ENCODE results near the gene PCYT2. TPM values are rescaled to one million over a fixed set of nuclear protein-coding genes. Genes with fewer than 3 reads are reported as not detected.
A peak's percentile ranks its signal among the peaks of the same experiment; 100 is the strongest.

The PCYT2 gene
- total RNA-seq, 2 experiments from 2014 or later = 18.7 to 18.9 TPM

DNA sequence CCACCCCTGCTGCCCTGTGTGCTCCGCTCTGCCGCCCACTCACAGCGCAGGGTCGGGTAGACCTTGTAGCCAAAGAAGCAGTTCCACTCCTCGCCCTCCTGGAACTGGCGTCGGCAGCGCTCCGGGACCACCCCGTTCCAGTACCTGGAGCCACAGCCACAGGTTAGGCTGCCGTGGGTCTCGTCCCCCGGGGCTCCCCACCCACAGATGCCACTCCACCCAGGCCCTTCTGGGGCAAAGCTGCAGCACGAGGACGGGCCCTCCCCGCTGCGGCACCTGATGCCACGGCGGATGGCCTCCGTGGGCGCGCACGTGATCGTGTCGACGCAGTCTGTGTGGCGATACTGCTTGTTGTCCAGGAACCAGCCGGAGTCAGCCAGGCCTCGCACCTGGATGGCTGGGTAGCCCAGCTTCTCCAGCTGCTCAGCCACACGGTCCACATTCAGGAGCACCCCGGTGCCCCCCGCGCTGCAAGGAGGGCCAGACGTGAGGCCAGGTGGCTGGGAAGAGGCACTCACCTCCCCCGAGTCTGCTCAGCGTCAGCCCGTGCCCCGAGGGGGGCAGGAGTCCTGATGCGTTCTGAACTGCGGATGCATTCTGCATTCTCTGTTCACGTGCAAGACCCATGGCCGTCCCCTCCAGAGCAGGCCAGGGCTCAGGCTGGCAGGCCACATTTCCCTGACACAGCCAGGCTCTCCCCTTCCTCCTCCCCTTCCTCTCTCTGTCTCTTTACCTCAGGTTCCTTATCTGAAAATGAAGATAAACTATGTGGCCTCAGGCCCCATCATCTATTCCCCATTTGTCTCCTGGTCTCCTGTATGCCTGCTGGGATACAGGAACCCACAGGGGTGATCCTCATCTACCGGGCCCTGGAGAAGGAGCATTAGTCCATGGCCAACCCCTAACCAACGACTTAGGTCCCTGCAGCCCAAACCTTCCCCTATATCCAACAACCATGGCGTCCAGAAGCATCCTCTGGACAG is 45.7 kb upstream of the PCYT2 start:
- H3K27ac ChIP-seq (ENCODE audit: low read depth in 1 of 2, low read length in 2 of 2) = no peak overlapping the region
- H3K36me3 Mint-ChIP-seq (ENCODE audit: low read depth) = no peaks in the 10 kb centered on the region
- H3K4me3 ChIP-seq (ENCODE audit: low read length) = no peak overlapping the region
- no peaks in the 10 kb centered on the region for H3K36me3 ChIP-seq (ENCODE audit: insufficient read depth, low read length)
- CTCF ChIA-PET = no interaction called here
- H3K4me3 Mint-ChIP-seq = peak overlapping the region; percentile 18
- no peaks in the 10 kb centered on the region for H3K9me3 Mint-ChIP-seq
- H3K27me3 Mint-ChIP-seq = peaks cover 9% of the 10 kb centered on the region
- peaks cover 19 to 22% of the 10 kb centered on the region in 2 experiments for H3K27me3 ChIP-seq (ENCODE audit: control insufficient read depth in 1 of 2, insufficient read depth in 2 of 2, low read length in 2 of 2)
- POLR2A ChIA-PET = no interaction called here
- H3K27ac Mint-ChIP-seq = no peak overlapping the region
- TF ChIP-seq, protein P1, sequence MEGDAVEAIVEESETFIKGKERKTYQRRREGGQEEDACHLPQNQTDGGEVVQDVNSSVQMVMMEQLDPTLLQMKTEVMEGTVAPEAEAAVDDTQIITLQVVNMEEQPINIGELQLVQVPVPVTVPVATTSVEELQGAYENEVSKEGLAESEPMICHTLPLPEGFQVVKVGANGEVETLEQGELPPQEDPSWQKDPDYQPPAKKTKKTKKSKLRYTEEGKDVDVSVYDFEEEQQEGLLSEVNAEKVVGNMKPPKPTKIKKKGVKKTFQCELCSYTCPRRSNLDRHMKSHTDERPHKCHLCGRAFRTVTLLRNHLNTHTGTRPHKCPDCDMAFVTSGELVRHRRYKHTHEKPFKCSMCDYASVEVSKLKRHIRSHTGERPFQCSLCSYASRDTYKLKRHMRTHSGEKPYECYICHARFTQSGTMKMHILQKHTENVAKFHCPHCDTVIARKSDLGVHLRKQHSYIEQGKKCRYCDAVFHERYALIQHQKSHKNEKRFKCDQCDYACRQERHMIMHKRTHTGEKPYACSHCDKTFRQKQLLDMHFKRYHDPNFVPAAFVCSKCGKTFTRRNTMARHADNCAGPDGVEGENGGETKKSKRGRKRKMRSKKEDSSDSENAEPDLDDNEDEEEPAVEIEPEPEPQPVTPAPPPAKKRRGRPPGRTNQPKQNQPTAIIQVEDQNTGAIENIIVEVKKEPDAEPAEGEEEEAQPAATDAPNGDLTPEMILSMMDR (IDR thresholded peaks at IDR 0.05) = no peak
- H3K9me3 ChIP-seq (ENCODE audit: control insufficient read depth in 1 of 2, insufficient read depth in 1 of 2, low read length in 2 of 2) = peaks cover 0 to 5% of the 10 kb centered on the region in 2 experiments
- intact Hi-C loops (cut with DNase I, micrococcal nuclease) = no loop called here
- DNase-seq (peak in 1 of 14 experiments; percentile 33), ATAC-seq (ENCODE audit: poor library complexity) (no peak)
- no peaks in the 10 kb centered on the region for H3K4me1 Mint-ChIP-seq (ENCODE audit: low read depth)
- peaks cover 26% of the 10 kb centered on the region for H3K4me1 ChIP-seq (ENCODE audit: insufficient read depth, low read length)

DNA sequence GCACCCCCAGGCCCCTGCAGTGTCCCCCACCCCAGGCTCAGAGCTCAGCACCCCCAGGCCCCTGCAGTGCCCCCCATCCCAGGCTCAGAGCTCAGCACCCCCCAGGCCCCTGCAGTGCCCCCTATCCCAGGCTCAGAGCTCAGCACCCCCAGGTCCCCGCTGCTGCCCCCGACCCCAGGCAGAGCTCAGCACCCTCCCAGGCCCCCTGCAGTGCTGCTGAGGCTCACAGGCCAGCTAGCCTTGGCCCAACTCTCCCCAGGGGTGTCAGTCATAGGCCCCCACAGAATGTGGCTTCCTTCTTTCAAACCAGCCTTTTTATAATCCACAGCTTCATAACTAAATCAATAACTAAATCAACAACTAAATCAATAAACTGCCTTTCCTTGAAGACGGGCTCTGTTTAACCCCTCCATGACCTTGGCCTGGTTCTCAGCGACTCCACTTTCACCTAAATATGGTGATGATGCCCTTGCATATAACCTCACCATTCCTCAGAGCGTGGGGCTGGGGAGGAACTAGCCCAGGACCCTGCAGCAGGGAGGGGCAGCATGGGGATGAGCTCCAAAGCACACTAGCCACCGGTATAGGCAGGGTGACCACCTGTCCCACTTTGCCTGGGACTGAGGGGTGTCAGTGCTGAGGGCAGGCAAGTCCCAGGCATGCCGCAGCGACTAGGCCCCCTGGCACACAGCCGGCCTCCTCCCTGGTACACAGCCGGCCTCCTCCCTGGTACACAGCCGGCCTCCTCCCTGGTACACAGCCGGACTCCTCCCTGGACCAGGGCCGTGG is 44.8 kb upstream of the PCYT2 start:
- DNase-seq (no peak), ATAC-seq (ENCODE audit: poor library complexity) (no peak)
- peaks cover 0 to 4% of the 10 kb centered on the region in 2 experiments for H3K9me3 ChIP-seq (ENCODE audit: control insufficient read depth in 1 of 2, insufficient read depth in 1 of 2, low read length in 2 of 2)
- CTCF ChIA-PET = interaction anchor here (1.2 kb wide), 1 partner anchor 64 kb away, joined by 3 read pairs; no protein-coding TSS in a partner anchor
- Mint-ChIP-seq H3K36me3 (ENCODE audit: low read depth) (no peaks in the 10 kb centered on the region), H3K27ac (no peak overlapping the region), H3K4me1 (ENCODE audit: low read depth) (no peaks in the 10 kb centered on the region), H3K27me3 (peaks cover 9% of the 10 kb centered on the region), H3K4me3 (no peak overlapping the region), H3K9me3 (no peaks in the 10 kb centered on the region)
- no peak overlapping the region for H3K27ac ChIP-seq (ENCODE audit: low read depth in 1 of 2, low read length in 2 of 2)
- peaks cover 24% of the 10 kb centered on the region for H3K4me1 ChIP-seq (ENCODE audit: insufficient read depth, low read length)
- intact Hi-C loops (cut with DNase I, micrococcal nuclease) = no loop called here
- no peak overlapping the region for H3K4me3 ChIP-seq (ENCODE audit: low read length)
- TF ChIP-seq, protein P1 (IDR thresholded peaks at IDR 0.05) = no peak
- POLR2A ChIA-PET = interaction anchor here (0.9 kb wide), 1 partner anchor 12 kb away, joined by 3 read pairs; no protein-coding TSS in a partner anchor
- H3K27me3 ChIP-seq (ENCODE audit: control insufficient read depth in 1 of 2, insufficient read depth in 2 of 2, low read length in 2 of 2) = peaks cover 19% of the 10 kb centered on the region in 2 experiments
- no peaks in the 10 kb centered on the region for H3K36me3 ChIP-seq (ENCODE audit: insufficient read depth, low read length)

DNA sequence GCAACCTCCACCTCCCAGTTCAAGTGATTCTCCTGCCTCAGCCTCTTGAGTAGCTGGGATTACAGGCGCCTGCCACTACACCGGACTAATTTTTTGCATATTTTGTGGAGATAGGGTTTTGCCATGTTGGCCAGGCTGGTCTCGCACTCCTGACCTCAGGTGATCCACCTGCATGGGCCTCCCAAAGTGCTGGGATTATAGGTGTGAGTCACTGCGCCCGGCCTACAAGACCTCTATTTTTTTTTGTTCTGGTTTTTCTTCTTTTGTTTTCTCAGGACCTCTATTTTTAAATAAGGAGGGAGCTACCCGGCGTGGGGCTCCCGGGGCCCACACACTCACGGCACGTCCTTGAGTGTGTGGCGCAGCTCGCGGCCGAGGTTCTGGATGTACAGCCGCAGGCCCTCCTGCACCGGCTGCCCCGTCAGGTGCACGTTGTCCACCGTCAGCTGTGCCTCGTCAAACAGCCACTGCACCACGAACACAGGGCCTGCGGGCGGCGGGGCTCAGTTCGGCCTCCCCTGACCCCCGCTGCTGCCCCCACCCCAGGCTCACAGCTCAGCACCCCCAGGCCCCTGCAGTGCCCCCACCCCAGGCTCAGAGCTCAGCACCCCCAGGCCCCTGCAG is 44.0 kb upstream of the PCYT2 start:
- CTCF ChIA-PET = interaction anchor here (1.2 kb wide), 1 partner anchor 65 kb away, joined by 3 read pairs; no protein-coding TSS in a partner anchor
- ATAC-seq (ENCODE audit: poor library complexity) (no peak), DNase-seq (no peak)
- TF ChIP-seq, protein P1 (IDR thresholded peaks at IDR 0.05) = no peak
- Mint-ChIP-seq H3K4me3 (no peak overlapping the region), H3K4me1 (ENCODE audit: low read depth) (no peaks in the 10 kb centered on the region), H3K27me3 (peaks cover 9% of the 10 kb centered on the region), H3K36me3 (ENCODE audit: low read depth) (no peaks in the 10 kb centered on the region), H3K27ac (no peak overlapping the region), H3K9me3 (no peaks in the 10 kb centered on the region)
- Histone ChIP-seq H3K9me3 (ENCODE audit: control insufficient read depth in 1 of 2, insufficient read depth in 1 of 2, low read length in 2 of 2) (peaks cover 0 to 4% of the 10 kb centered on the region in 2 experiments), H3K4me3 (ENCODE audit: low read length) (no peak overlapping the region), H3K27me3 (ENCODE audit: control insufficient read depth in 1 of 2, insufficient read depth in 2 of 2, low read length in 2 of 2) (peaks cover 14 to 16% of the 10 kb centered on the region in 2 experiments), H3K4me1 (ENCODE audit: insufficient read depth, low read length) (peaks cover 19% of the 10 kb centered on the region), H3K27ac (ENCODE audit: low read depth in 1 of 2, low read length in 2 of 2) (no peak overlapping the region), H3K36me3 (ENCODE audit: insufficient read depth, low read length) (no peaks in the 10 kb centered on the region)
- POLR2A ChIA-PET = interaction anchor here (0.9 kb wide), 1 partner anchor 13 kb away, joined by 3 read pairs; no protein-coding TSS in a partner anchor
- intact Hi-C loops (cut with DNase I, micrococcal nuclease) = no loop called here

Measured in CD4-positive, alpha-beta T cell (primary cell).